HEK293 (cell line): ENCODE results near the gene ELF3.
A peak's percentile ranks its signal among the peaks of the same experiment; 100 is the strongest.

Experiments used
- GLIS1 ChIP-seq: fragments of 450-650 bp; formaldehyde crosslinking; IDR thresholded peaks from 2 replicates; pipeline ENCODE4 v1.5.1; 2016; ENCODE audit warnings: missing biosample characterization, missing genetic modification characterization
- HOXA7 ChIP-seq: sonication (generic); formaldehyde crosslinking; IDR thresholded peaks from 2 replicates; pipeline ENCODE4 v1.8.1; 2022; ENCODE audit warnings: missing genetic modification reagents, borderline replicate concordance
- KLF10 ChIP-seq: fragments of 450-650 bp; IDR thresholded peaks from 2 replicates; pipeline ENCODE4 v1.5.1; 2018; ENCODE audit warnings: missing biosample characterization, mild to moderate bottlenecking, missing genetic modification characterization
- REPIN1 ChIP-seq: fragments of 450-650 bp; formaldehyde crosslinking; IDR thresholded peaks from 2 replicates; pipeline ENCODE4 v1.5.1; 2017; ENCODE audit warnings: missing biosample characterization, missing genetic modification characterization, low read depth
- SP3 ChIP-seq: fragments of 450-650 bp; formaldehyde crosslinking; IDR thresholded peaks from 2 replicates; pipeline ENCODE4 v1.5.1; 2016; ENCODE audit warnings: missing biosample characterization, missing genetic modification characterization
- TCF7L2 ChIP-seq: IDR thresholded peaks from 2 replicates; pipeline ENCODE4 v1.6.1; 2011; ENCODE audit warnings: low read depth, mild to moderate bottlenecking, inconsistent platforms, low read length, moderate library complexity, borderline replicate concordance
- WT1 ChIP-seq: fragments of 450-650 bp; formaldehyde crosslinking; IDR thresholded peaks from 2 replicates; pipeline ENCODE4 v1.5.1; 2016; ENCODE audit warnings: missing biosample characterization, missing genetic modification characterization
- ZIC2 ChIP-seq: fragments of 450-650 bp; formaldehyde crosslinking; IDR thresholded peaks from 2 replicates; pipeline ENCODE4 v1.5.1; 2016; ENCODE audit warnings: missing biosample characterization, missing genetic modification characterization
- ZNF10 ChIP-seq: fragments of 450-650 bp; formaldehyde crosslinking; IDR thresholded peaks from 2 replicates; pipeline ENCODE4 v1.5.1; 2017; ENCODE audit warnings: missing biosample characterization, missing genetic modification characterization
- ZNF133 ChIP-seq: fragments of 450-650 bp; formaldehyde crosslinking; IDR thresholded peaks from 2 replicates; pipeline ENCODE4 v1.5.1; 2016; ENCODE audit warnings: missing biosample characterization, missing genetic modification characterization
- ZNF138 ChIP-seq: fragments of 450-650 bp; formaldehyde crosslinking; IDR thresholded peaks from 2 replicates; pipeline ENCODE4 v1.5.1; 2016; ENCODE audit warnings: missing biosample characterization, missing genetic modification characterization, borderline replicate concordance
- ZNF146 ChIP-seq: fragments of 450-650 bp; formaldehyde crosslinking; IDR thresholded peaks from 2 replicates; pipeline ENCODE4 v1.5.1; 2016; ENCODE audit warnings: missing biosample characterization, missing genetic modification characterization
- ZNF2 ChIP-seq: fragments of 450-650 bp; formaldehyde crosslinking; IDR thresholded peaks from 2 replicates; pipeline ENCODE4 v1.5.1; 2016; ENCODE audit warnings: missing biosample characterization, missing genetic modification characterization
- ZNF214 ChIP-seq: fragments of 450-650 bp; formaldehyde crosslinking; IDR thresholded peaks from 2 replicates; pipeline ENCODE4 v1.5.1; 2017; ENCODE audit warnings: missing biosample characterization, mild to moderate bottlenecking, missing genetic modification characterization, borderline replicate concordance
- ZNF221 ChIP-seq: fragments of 450-650 bp; formaldehyde crosslinking; IDR thresholded peaks from 2 replicates; pipeline ENCODE4 v1.5.1; 2017; ENCODE audit warnings: missing biosample characterization, missing genetic modification characterization, borderline replicate concordance
- ZNF23 ChIP-seq: fragments of 450-650 bp; formaldehyde crosslinking; IDR thresholded peaks from 2 replicates; pipeline ENCODE4 v1.5.1; 2016; ENCODE audit warnings: missing biosample characterization, missing genetic modification characterization, borderline replicate concordance
- ZNF24 ChIP-seq: fragments of 450-650 bp; formaldehyde crosslinking; IDR thresholded peaks from 2 replicates; pipeline ENCODE4 v1.5.1; 2016; ENCODE audit warnings: missing biosample characterization, missing genetic modification characterization
- ZNF501 ChIP-seq: fragments of 450-650 bp; formaldehyde crosslinking; IDR thresholded peaks from 2 replicates; pipeline ENCODE4 v1.5.1; 2016; ENCODE audit warnings: missing biosample characterization, missing genetic modification characterization
- ZNF510 ChIP-seq: fragments of 450-650 bp; formaldehyde crosslinking; IDR thresholded peaks from 2 replicates; pipeline ENCODE4 v1.5.1; 2018; ENCODE audit warnings: mild to moderate bottlenecking, missing genetic modification characterization, missing biosample characterization; ENCODE audit not compliant: insufficient replicate concordance
- ZNF529 ChIP-seq: fragments of 450-650 bp; formaldehyde crosslinking; IDR thresholded peaks from 2 replicates; pipeline ENCODE4 v1.5.1; 2017; ENCODE audit warnings: missing genetic modification characterization, missing biosample characterization; ENCODE audit not compliant: insufficient replicate concordance
- ZNF707 ChIP-seq: fragments of 450-650 bp; formaldehyde crosslinking; IDR thresholded peaks from 2 replicates; pipeline ENCODE4 v1.5.1; 2016; ENCODE audit warnings: missing biosample characterization, missing genetic modification characterization
- ZXDB ChIP-seq: fragments of 450-650 bp; formaldehyde crosslinking; IDR thresholded peaks from 2 replicates; pipeline ENCODE4 v1.5.1; 2016; ENCODE audit warnings: missing biosample characterization, missing genetic modification characterization
- TF ChIP-seq, protein P1 (sequence below): fragments of 450-650 bp; formaldehyde crosslinking; IDR thresholded peaks from 2 replicates; pipeline ENCODE4 v1.5.1; 2016; ENCODE audit warnings: missing biosample characterization, missing genetic modification characterization
- TF ChIP-seq, protein P2 (sequence below): fragments of 450-650 bp; formaldehyde crosslinking; IDR thresholded peaks from 2 replicates; pipeline ENCODE4 v1.5.1; 2017; ENCODE audit warnings: missing biosample characterization, missing genetic modification characterization
- TF ChIP-seq, protein P3 (sequence below): fragments of 450-650 bp; formaldehyde crosslinking; IDR thresholded peaks from 2 replicates; pipeline ENCODE4 v1.5.1; 2017; ENCODE audit warnings: missing biosample characterization, missing genetic modification characterization
- TF ChIP-seq, protein P4 (sequence below): fragments of 450-650 bp; formaldehyde crosslinking; IDR thresholded peaks from 2 replicates; pipeline ENCODE4 v1.5.1; 2016; ENCODE audit warnings: missing biosample characterization, missing genetic modification characterization, borderline replicate concordance
- TF ChIP-seq, protein P5 (sequence below): fragments of 450-650 bp; formaldehyde crosslinking; IDR thresholded peaks from 2 replicates; pipeline ENCODE4 v1.5.1; 2016; ENCODE audit warnings: missing biosample characterization, missing genetic modification characterization

The ELF3 gene

DNA sequence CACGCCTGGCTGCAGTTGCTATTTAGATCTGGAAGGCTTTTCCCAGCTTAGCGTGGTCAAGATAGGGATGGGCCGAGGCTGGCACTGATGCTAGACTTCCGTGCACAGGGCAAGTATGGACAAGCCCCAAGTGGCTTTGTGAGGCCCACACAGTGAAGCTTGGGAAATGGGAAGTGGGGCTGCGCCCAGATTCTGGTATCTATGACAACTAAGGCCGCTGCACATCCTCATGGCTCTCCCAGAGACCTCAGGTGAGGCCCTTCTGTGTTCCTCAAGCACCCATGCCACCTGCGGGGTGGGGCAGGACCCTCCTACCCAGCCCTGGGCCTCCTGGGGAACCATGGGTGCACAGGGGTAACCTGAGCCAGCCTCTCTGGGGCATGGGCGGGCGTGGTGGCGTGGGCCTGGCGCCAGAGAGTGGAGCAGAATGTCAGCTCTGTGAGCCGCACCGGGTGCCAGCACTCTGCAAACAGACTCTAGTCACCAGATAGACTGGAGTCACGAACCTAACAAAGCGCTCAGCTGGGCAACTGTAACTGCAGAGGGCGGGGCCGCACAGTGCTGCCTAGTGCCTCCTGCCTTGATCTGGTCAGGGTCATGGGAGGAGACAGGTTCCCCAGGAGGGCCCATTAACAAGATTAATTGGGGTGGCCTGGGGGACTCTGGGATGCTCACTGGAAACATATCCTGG is 46.4 kb downstream of the ELF3 start (continued):
- TF ChIP-seq, protein P1, sequence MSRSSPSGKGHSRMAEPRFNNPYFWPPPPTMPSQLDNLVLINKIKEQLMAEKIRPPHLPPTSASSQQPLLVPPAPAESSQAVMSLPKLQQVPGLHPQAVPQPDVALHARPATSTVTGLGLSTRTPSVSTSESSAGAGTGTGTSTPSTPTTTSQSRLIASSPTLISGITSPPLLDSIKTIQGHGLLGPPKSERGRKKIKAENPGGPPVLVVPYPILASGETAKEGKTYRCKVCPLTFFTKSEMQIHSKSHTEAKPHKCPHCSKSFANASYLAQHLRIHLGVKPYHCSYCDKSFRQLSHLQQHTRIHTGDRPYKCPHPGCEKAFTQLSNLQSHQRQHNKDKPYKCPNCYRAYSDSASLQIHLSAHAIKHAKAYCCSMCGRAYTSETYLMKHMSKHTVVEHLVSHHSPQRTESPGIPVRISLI, result no peak
- TF ChIP-seq KLF10 (tag by site-specific recombination) (peak; percentile 34; the same call in 1 of the 2 replicates), ZNF24 (tag by site-specific recombination) (peak; percentile 15; the same call in 1 of the 2 replicates), ZNF2 (no peak), HOXA7 (CRISPR knock-in tag) (no peak), REPIN1 (tag by site-specific recombination) (no peak), ZNF707 (tag by site-specific recombination) (no peak), TCF7L2 (no peak), ZNF138 (tag by site-specific recombination) (no peak), ZNF214 (tag by site-specific recombination) (no peak), ZNF529 (tag by site-specific recombination) (no peak), ZNF221 (no peak), ZNF510 (tag by site-specific recombination) (no peak), WT1 (tag by site-specific recombination) (no peak), ZNF501 (tag by site-specific recombination) (peak; percentile 58; the same call in 1 of the 2 replicates), ZNF10 (no peak), ZXDB (tag by site-specific recombination) (no peak), ZNF23 (tag by site-specific recombination) (no peak), ZNF133 (tag by site-specific recombination) (no peak), ZIC2 (peak; percentile 97), ZNF146 (tag by site-specific recombination) (no peak), GLIS1 (tag by site-specific recombination) (no peak; the same call in 1 of the 2 replicates), SP3 (tag by site-specific recombination) (no peak)
- TF ChIP-seq, protein P2, sequence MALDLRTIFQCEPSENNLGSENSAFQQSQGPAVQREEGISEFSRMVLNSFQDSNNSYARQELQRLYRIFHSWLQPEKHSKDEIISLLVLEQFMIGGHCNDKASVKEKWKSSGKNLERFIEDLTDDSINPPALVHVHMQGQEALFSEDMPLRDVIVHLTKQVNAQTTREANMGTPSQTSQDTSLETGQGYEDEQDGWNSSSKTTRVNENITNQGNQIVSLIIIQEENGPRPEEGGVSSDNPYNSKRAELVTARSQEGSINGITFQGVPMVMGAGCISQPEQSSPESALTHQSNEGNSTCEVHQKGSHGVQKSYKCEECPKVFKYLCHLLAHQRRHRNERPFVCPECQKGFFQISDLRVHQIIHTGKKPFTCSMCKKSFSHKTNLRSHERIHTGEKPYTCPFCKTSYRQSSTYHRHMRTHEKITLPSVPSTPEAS (tag by site-specific recombination), result no peak
- TF ChIP-seq, protein P3, sequence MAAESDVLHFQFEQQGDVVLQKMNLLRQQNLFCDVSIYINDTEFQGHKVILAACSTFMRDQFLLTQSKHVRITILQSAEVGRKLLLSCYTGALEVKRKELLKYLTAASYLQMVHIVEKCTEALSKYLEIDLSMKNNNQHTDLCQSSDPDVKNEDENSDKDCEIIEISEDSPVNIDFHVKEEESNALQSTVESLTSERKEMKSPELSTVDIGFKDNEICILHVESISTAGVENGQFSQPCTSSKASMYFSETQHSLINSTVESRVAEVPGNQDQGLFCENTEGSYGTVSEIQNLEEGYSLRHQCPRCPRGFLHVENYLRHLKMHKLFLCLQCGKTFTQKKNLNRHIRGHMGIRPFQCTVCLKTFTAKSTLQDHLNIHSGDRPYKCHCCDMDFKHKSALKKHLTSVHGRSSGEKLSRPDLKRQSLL (tag by site-specific recombination), result peak; percentile 43; the same call in 1 of the 2 replicates
- TF ChIP-seq, protein P4, sequence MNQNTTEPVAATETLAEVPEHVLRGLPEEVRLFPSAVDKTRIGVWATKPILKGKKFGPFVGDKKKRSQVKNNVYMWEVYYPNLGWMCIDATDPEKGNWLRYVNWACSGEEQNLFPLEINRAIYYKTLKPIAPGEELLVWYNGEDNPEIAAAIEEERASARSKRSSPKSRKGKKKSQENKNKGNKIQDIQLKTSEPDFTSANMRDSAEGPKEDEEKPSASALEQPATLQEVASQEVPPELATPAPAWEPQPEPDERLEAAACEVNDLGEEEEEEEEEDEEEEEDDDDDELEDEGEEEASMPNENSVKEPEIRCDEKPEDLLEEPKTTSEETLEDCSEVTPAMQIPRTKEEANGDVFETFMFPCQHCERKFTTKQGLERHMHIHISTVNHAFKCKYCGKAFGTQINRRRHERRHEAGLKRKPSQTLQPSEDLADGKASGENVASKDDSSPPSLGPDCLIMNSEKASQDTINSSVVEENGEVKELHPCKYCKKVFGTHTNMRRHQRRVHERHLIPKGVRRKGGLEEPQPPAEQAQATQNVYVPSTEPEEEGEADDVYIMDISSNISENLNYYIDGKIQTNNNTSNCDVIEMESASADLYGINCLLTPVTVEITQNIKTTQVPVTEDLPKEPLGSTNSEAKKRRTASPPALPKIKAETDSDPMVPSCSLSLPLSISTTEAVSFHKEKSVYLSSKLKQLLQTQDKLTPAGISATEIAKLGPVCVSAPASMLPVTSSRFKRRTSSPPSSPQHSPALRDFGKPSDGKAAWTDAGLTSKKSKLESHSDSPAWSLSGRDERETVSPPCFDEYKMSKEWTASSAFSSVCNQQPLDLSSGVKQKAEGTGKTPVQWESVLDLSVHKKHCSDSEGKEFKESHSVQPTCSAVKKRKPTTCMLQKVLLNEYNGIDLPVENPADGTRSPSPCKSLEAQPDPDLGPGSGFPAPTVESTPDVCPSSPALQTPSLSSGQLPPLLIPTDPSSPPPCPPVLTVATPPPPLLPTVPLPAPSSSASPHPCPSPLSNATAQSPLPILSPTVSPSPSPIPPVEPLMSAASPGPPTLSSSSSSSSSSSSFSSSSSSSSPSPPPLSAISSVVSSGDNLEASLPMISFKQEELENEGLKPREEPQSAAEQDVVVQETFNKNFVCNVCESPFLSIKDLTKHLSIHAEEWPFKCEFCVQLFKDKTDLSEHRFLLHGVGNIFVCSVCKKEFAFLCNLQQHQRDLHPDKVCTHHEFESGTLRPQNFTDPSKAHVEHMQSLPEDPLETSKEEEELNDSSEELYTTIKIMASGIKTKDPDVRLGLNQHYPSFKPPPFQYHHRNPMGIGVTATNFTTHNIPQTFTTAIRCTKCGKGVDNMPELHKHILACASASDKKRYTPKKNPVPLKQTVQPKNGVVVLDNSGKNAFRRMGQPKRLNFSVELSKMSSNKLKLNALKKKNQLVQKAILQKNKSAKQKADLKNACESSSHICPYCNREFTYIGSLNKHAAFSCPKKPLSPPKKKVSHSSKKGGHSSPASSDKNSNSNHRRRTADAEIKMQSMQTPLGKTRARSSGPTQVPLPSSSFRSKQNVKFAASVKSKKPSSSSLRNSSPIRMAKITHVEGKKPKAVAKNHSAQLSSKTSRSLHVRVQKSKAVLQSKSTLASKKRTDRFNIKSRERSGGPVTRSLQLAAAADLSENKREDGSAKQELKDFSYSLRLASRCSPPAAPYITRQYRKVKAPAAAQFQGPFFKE (tag by site-specific recombination), result no peak
- TF ChIP-seq, protein P5, sequence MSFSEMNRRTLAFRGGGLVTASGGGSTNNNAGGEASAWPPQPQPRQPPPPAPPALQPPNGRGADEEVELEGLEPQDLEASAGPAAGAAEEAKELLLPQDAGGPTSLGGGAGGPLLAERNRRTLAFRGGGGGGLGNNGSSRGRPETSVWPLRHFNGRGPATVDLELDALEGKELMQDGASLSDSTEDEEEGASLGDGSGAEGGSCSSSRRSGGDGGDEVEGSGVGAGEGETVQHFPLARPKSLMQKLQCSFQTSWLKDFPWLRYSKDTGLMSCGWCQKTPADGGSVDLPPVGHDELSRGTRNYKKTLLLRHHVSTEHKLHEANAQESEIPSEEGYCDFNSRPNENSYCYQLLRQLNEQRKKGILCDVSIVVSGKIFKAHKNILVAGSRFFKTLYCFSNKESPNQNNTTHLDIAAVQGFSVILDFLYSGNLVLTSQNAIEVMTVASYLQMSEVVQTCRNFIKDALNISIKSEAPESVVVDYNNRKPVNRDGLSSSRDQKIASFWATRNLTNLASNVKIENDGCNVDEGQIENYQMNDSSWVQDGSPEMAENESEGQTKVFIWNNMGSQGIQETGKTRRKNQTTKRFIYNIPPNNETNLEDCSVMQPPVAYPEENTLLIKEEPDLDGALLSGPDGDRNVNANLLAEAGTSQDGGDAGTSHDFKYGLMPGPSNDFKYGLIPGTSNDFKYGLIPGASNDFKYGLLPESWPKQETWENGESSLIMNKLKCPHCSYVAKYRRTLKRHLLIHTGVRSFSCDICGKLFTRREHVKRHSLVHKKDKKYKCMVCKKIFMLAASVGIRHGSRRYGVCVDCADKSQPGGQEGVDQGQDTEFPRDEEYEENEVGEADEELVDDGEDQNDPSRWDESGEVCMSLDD, result no peak
